HCT116 (cell line): ENCODE results near the gene ZFR. TPM values are rescaled to one million over a fixed set of nuclear protein-coding genes. Genes with fewer than 3 reads are reported as not detected.

ENCODE experiments used
- ATAC-seq: fragments of 200-7000 bp; cut with Tn5 transposase; 2 replicates; pipeline ENCODE4 v1.9.1; 2020; ENCODE audit warnings: mild to moderate bottlenecking, moderate library complexity
- BruUV-seq: library from RNA; stranded (reverse); fragments of 400-500 nt; replicated peaks from 2 replicates; lab custom pipeline; 2021; lab: Mats Ljungman, UMichigan
- CTCF ChIA-PET: fragments of 300-600 bp; sonication (Branson Sonifier 250); formaldehyde crosslinking; loops from one replicate; lab custom pipeline; 2021; ENCODE audit warnings: antibody characterized with exemption; lab: Charles Lee
- POLR2A ChIA-PET: fragments of 300-600, 350-600 bp; sonication (Branson Sonifier 250); formaldehyde crosslinking; loops from one replicate; lab custom pipeline; 2021; ENCODE audit warnings: antibody characterized with exemption; lab: Charles Lee
- RAD21 ChIA-PET, 2 experiments: fragments of 300-600 bp; sonication (Branson Sonifier 250); formaldehyde crosslinking; loops; one replicate each; lab custom pipeline; 2023; ENCODE audit warnings: low total read pairs in 2 of 2; ENCODE audit not compliant: uncharacterized antibody in 2 of 2, unreplicated experiment in 2 of 2, low non-redundant PET in 1 of 2; lab: Charles Lee
- DNase-seq: peaks from one replicate; pipeline ENCODE4 v3.0.0-alpha.2; 2010; ENCODE audit warnings: low read depth, low spot score
- H2AFZ ChIP-seq: fragments of 200-600 bp; shearing (Covaris generic), sonication (generic); 2 replicates; pipeline ENCODE4 v1.6.1; 2017; ENCODE audit warnings: low read depth, mixed run types, mixed read lengths, antibody characterized with exemption, low read length; ENCODE audit not compliant: poor library complexity, severe bottlenecking
- H3K27ac ChIP-seq: 2 replicates; pipeline ENCODE4 v1.5.1; 2012; ENCODE audit warnings: low read depth, low read length
- H3K27me3 ChIP-seq: fragments of 200-600 bp; sonication (generic); 2 replicates; pipeline ENCODE4 v1.6.1; 2016; ENCODE audit warnings: mixed run types, low read length, mixed read lengths; ENCODE audit not compliant: insufficient read depth
- H3K36me3 ChIP-seq, 2 experiments: fragments of 200-500 bp in 1 of 2; fragments of 200-600 bp in 1 of 2; sonication (Bioruptor generic) in 1 of 2; sonication (generic) in 1 of 2; 2 replicates each; pipeline versions ENCODE4 v1.5.1 to v1.6.1; 2014 to 2016; ENCODE audit warnings: low read length in 2 of 2, inconsistent platforms in 1 of 2, mixed read lengths in 1 of 2, mixed run types in 1 of 2; ENCODE audit not compliant: insufficient read depth in 2 of 2, control insufficient read depth in 1 of 2
- H3K4me1 ChIP-seq, 2 experiments: fragments of 200-600 bp in 1 of 2; sonication (generic) in 1 of 2; 2 replicates each; pipeline versions ENCODE4 v1.5.1 to v1.6.1; 2012 to 2017; ENCODE audit warnings: low read length in 2 of 2, inconsistent platforms in 1 of 2, mild to moderate bottlenecking in 1 of 2, mixed read lengths in 1 of 2, mixed run types in 1 of 2, moderate library complexity in 1 of 2; ENCODE audit not compliant: insufficient read depth in 2 of 2, control insufficient read depth in 1 of 2
- H3K4me2 ChIP-seq: fragments of 200-600 bp; sonication (generic); 2 replicates; pipeline ENCODE4 v1.6.1; 2017; ENCODE audit warnings: mixed run types, low read length, mixed read lengths
- H3K4me3 ChIP-seq, 2 experiments: fragments of 200-600 bp in 1 of 2; sonication (generic) in 1 of 2; replicated peaks in 1 of 2; 2 replicates each; pipeline ENCODE4 v1.5.1; 2011 to 2016; ENCODE audit warnings: low read length in 2 of 2, control low read depth in 1 of 2, low read depth in 1 of 2, mild to moderate bottlenecking in 1 of 2, mixed read lengths in 1 of 2, mixed run types in 1 of 2
- H3K79me2 ChIP-seq: fragments of 200-600 bp; sonication (generic); 2 replicates; pipeline ENCODE4 v1.6.1; 2017; ENCODE audit warnings: mild to moderate bottlenecking, mixed run types, low read length, moderate library complexity, mixed read lengths; ENCODE audit not compliant: insufficient read depth
- H3K9ac ChIP-seq: fragments of 200-600 bp; sonication (generic); 2 replicates; pipeline ENCODE4 v1.6.1; 2016; ENCODE audit warnings: low read length, mixed read lengths
- H3K9me2 ChIP-seq: fragments of 200-600 bp; sonication (generic), shearing (Covaris generic); 2 replicates; pipeline ENCODE4 v1.6.1; 2017; ENCODE audit warnings: mixed run types, mild to moderate bottlenecking, moderate library complexity; ENCODE audit not compliant: insufficient read depth
- H3K9me3 ChIP-seq, 2 experiments: fragments of 200-500 bp in 1 of 2; fragments of 200-600 bp in 1 of 2; sonication (Bioruptor generic) in 1 of 2; sonication (generic) in 1 of 2; 2 replicates each; pipeline ENCODE4 v1.6.1; 2014 to 2017; ENCODE audit warnings: low read length in 2 of 2, mixed read lengths in 2 of 2, inconsistent platforms in 1 of 2, low read depth in 1 of 2, mild to moderate bottlenecking in 1 of 2, mixed run types in 1 of 2, moderate library complexity in 1 of 2; ENCODE audit not compliant: control insufficient read depth in 1 of 2, insufficient read depth in 1 of 2
- H4K20me1 ChIP-seq: fragments of 200-600 bp; sonication (generic), shearing (Covaris generic); 2 replicates; pipeline ENCODE4 v1.6.1; 2017; ENCODE audit warnings: mixed run types, mild to moderate bottlenecking, moderate library complexity; ENCODE audit not compliant: insufficient read depth
- EGR1 ChIP-seq: IDR thresholded peaks from 2 replicates; pipeline ENCODE4 v1.6.1; 2012; ENCODE audit warnings: low read depth
- ELF1 ChIP-seq: IDR thresholded peaks from 2 replicates; pipeline ENCODE4 v1.6.1; 2012; ENCODE audit warnings: low read depth, borderline replicate concordance
- EZH2 ChIP-seq: fragments of 200-600 bp; sonication (generic); IDR thresholded peaks from 2 replicates; pipeline ENCODE4 v1.6.1; 2017; ENCODE audit warnings: antibody characterized with exemption, mixed run types
- POLR2A ChIP-seq: IDR thresholded peaks from 2 replicates; pipeline ENCODE4 v1.7.0; 2011; ENCODE audit warnings: borderline replicate concordance; ENCODE audit not compliant: insufficient read depth, insufficient read length; ENCODE audit errors: extremely low read depth
- POLR2AphosphoS5 ChIP-seq: IDR thresholded peaks from 2 replicates; pipeline ENCODE4 v1.6.1; 2011; ENCODE audit warnings: mild to moderate bottlenecking, low read depth, low read length, moderate library complexity
- RAD21 ChIP-seq: IDR thresholded peaks from 2 replicates; pipeline ENCODE4 v1.6.1; 2012; ENCODE audit warnings: low read depth, mild to moderate bottlenecking
- SP1 ChIP-seq: IDR thresholded peaks from 2 replicates; pipeline ENCODE4 v1.6.1; 2012; ENCODE audit warnings: low read depth
- SRF ChIP-seq: IDR thresholded peaks from 2 replicates; pipeline ENCODE4 v1.6.1; 2012; ENCODE audit warnings: low read depth
- TCF7L2 ChIP-seq: IDR thresholded peaks from 2 replicates; pipeline ENCODE4 v1.7.0; 2011; ENCODE audit warnings: borderline replicate concordance, inconsistent platforms; ENCODE audit not compliant: insufficient read depth, insufficient read length; ENCODE audit errors: extremely low read depth
- ZNF274 ChIP-seq: fragments of 200-500 bp; sonication (Bioruptor generic); IDR thresholded peaks from 2 replicates; pipeline ENCODE4 v1.6.1; 2014; ENCODE audit warnings: mild to moderate bottlenecking, low read depth, low read length, inconsistent platforms
- intact Hi-C: fragments of 100-400 bp; cut with micrococcal nuclease; formaldehyde crosslinking; loops from 2 replicates; pipeline ENCODE4 v1.10.0; 2022
- total RNA-seq: library from RNA; stranded (reverse); gene quantifications from one replicate; pipeline ENCODE4 v1.2.1, GENCODE V29; 2021; ENCODE audit not compliant: unreplicated experiment
- TF ChIP-seq, protein P1 (sequence below): IDR thresholded peaks from 2 replicates; pipeline ENCODE4 v1.6.1; 2012; ENCODE audit warnings: low read depth
- TF ChIP-seq, protein P2 (sequence below): IDR thresholded peaks from 2 replicates; pipeline ENCODE4 v1.6.1; 2011; ENCODE audit warnings: mild to moderate bottlenecking, low read length, moderate library complexity; ENCODE audit not compliant: insufficient replicate concordance; ENCODE audit errors: extremely low read depth
- TF ChIP-seq, protein P3 (sequence below): IDR thresholded peaks from 2 replicates; pipeline ENCODE4 v1.6.1; 2012
- TF ChIP-seq, protein P4 (sequence below), 3 experiments: fragments of 200-600 bp in 1 of 3; sonication (generic) in 1 of 3; IDR thresholded peaks in 2 of 3; conservative IDR thresholded peaks in 1 of 3; 2 replicates each; pipeline ENCODE4 v1.5.1; 2012 to 2017; ENCODE audit warnings: low read depth in 2 of 3, low read length in 2 of 3, antibody characterized with exemption in 1 of 3, borderline replicate concordance in 1 of 3, control low read depth in 1 of 3, mild to moderate bottlenecking in 1 of 3, mixed read lengths in 1 of 3, mixed run types in 1 of 3, moderate library complexity in 1 of 3; ENCODE audit not compliant: insufficient read depth in 1 of 3

The ZFR gene
- total RNA-seq, 1 experiment from 2014 or later, result 65.7 TPM

DNA sequence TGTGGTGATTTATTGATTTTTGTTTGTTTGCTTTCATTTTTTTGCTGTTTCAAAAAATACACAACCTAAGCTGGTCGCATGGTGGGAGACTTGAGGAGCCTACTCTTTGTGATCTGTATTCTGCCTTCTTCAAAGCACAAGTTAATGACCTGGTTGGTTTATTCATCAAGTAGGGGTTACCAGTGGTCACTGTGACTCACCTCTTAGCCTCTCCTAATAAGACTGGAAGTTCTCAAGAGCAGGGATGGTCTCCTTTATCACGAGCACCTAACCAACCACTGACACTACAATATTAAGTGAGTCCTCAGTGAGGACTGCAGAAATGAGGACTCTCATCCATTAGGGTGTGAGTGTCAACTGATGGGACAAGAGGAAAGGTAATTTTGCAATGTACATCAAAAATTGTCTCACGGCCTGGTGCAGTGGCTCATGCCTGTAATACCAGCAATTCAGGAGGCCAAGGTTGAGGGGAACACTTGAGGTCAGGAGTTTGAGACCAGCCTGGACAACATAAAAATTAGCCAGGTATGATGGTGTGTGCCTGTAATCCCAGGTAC is 118.2 kb downstream of the ZFR start:
- TF ChIP-seq TCF7L2 (no peak), EGR1 (no peak), SP1 (no peak), RAD21 (no peak), EZH2 (no peak), POLR2AphosphoS5 (no peak), POLR2A (no peak), SRF (no peak), ELF1 (no peak), ZNF274 (no peak)
- TF ChIP-seq, protein P1, sequence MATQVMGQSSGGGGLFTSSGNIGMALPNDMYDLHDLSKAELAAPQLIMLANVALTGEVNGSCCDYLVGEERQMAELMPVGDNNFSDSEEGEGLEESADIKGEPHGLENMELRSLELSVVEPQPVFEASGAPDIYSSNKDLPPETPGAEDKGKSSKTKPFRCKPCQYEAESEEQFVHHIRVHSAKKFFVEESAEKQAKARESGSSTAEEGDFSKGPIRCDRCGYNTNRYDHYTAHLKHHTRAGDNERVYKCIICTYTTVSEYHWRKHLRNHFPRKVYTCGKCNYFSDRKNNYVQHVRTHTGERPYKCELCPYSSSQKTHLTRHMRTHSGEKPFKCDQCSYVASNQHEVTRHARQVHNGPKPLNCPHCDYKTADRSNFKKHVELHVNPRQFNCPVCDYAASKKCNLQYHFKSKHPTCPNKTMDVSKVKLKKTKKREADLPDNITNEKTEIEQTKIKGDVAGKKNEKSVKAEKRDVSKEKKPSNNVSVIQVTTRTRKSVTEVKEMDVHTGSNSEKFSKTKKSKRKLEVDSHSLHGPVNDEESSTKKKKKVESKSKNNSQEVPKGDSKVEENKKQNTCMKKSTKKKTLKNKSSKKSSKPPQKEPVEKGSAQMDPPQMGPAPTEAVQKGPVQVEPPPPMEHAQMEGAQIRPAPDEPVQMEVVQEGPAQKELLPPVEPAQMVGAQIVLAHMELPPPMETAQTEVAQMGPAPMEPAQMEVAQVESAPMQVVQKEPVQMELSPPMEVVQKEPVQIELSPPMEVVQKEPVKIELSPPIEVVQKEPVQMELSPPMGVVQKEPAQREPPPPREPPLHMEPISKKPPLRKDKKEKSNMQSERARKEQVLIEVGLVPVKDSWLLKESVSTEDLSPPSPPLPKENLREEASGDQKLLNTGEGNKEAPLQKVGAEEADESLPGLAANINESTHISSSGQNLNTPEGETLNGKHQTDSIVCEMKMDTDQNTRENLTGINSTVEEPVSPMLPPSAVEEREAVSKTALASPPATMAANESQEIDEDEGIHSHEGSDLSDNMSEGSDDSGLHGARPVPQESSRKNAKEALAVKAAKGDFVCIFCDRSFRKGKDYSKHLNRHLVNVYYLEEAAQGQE, result no peak
- TF ChIP-seq, protein P2, sequence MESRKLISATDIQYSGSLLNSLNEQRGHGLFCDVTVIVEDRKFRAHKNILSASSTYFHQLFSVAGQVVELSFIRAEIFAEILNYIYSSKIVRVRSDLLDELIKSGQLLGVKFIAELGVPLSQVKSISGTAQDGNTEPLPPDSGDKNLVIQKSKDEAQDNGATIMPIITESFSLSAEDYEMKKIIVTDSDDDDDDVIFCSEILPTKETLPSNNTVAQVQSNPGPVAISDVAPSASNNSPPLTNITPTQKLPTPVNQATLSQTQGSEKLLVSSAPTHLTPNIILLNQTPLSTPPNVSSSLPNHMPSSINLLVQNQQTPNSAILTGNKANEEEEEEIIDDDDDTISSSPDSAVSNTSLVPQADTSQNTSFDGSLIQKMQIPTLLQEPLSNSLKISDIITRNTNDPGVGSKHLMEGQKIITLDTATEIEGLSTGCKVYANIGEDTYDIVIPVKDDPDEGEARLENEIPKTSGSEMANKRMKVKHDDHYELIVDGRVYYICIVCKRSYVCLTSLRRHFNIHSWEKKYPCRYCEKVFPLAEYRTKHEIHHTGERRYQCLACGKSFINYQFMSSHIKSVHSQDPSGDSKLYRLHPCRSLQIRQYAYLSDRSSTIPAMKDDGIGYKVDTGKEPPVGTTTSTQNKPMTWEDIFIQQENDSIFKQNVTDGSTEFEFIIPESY, result no peak
- TF ChIP-seq, protein P3, sequence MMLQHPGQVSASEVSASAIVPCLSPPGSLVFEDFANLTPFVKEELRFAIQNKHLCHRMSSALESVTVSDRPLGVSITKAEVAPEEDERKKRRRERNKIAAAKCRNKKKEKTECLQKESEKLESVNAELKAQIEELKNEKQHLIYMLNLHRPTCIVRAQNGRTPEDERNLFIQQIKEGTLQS, result no peak
- TF ChIP-seq, protein P4, sequence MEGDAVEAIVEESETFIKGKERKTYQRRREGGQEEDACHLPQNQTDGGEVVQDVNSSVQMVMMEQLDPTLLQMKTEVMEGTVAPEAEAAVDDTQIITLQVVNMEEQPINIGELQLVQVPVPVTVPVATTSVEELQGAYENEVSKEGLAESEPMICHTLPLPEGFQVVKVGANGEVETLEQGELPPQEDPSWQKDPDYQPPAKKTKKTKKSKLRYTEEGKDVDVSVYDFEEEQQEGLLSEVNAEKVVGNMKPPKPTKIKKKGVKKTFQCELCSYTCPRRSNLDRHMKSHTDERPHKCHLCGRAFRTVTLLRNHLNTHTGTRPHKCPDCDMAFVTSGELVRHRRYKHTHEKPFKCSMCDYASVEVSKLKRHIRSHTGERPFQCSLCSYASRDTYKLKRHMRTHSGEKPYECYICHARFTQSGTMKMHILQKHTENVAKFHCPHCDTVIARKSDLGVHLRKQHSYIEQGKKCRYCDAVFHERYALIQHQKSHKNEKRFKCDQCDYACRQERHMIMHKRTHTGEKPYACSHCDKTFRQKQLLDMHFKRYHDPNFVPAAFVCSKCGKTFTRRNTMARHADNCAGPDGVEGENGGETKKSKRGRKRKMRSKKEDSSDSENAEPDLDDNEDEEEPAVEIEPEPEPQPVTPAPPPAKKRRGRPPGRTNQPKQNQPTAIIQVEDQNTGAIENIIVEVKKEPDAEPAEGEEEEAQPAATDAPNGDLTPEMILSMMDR (IDR thresholded peaks at IDR 0.05 in 2 of 3, conservative IDR thresholded peaks at IDR 0.05 in 1 of 3; ENCODE audit: borderline replicate concordance in 1 of 3, insufficient read depth in 1 of 3, low read depth in 2 of 3, low read length in 2 of 3), result no peak
- TF ChIP-seq, all 23 proteins: peak for 0
- POLR2A ChIA-PET, result no interaction called here
- no peaks in the 10 kb centered on the region for H4K20me1 ChIP-seq
- no peaks in the 10 kb centered on the region for H3K79me2 ChIP-seq
- no peak overlapping the region for H3K9ac ChIP-seq
- no peak overlapping the region for H3K4me3 ChIP-seq
- CTCF ChIA-PET, result no interaction called here
- H3K27me3 ChIP-seq, result no peaks in the 10 kb centered on the region
- H3K4me1 ChIP-seq, result peaks cover 11 to 25% of the 10 kb centered on the region in 2 experiments
- peak overlapping the region; percentile 25 for H3K4me2 ChIP-seq
- H3K36me3 ChIP-seq, result no peaks in the 10 kb centered on the region
- H3K9me2 ChIP-seq, result no peaks in the 10 kb centered on the region
- ATAC-seq (peak; percentile 59), DNase-seq (peak; percentile 22)
- RAD21 ChIA-PET, result no interaction called here
- intact Hi-C loops, result loop anchor here (5.0 kb wide), 2 partner anchors 154 to 499 kb away; partner anchors contain the start of gene GOLPH3
- no peak overlapping the region for H3K27ac ChIP-seq
- no TSS peak for BruUV-seq
- no peak overlapping the region for H2AFZ ChIP-seq
- peaks cover 0 to 3% of the 10 kb centered on the region in 2 experiments; a peak in 1 of 4 replicates for H3K9me3 ChIP-seq
